CD4-positive, alpha-beta memory T cell (primary cell): ENCODE data around the gene VWA5B2. TPM values are rescaled to one million over a fixed set of nuclear protein-coding genes. Genes with fewer than 3 reads are reported as not detected.

Source experiments
- CTCF ChIA-PET: fragments of 350-600 bp; sonication (Branson Sonifier 250); formaldehyde crosslinking; loops from one replicate; lab custom pipeline; 2021; ENCODE audit warnings: inconsistent platforms; ENCODE audit not compliant: partially characterized antibody; lab: Charles Lee
- POLR2A ChIA-PET: fragments of 350-600 bp; sonication (Branson Sonifier 250); formaldehyde crosslinking; loops from one replicate; lab custom pipeline; 2021; ENCODE audit not compliant: partially characterized antibody; lab: Charles Lee
- DNase-seq, 5 donors: peaks; one replicate each; pipeline versions ENCODE4 v3.0.0 to v3.0.0-alpha.2; 2020 to 2022; ENCODE audit warnings: mixed read lengths in 1 of 5
- H3K27ac ChIP-seq: one replicate; pipeline ENCODE4 v1.7.0; 2013; ENCODE audit warnings: low read depth, low read length
- H3K27me3 ChIP-seq: 2 replicates; pipeline ENCODE4 v1.7.0; 2013; ENCODE audit warnings: mild to moderate bottlenecking, low read length, moderate library complexity; ENCODE audit not compliant: insufficient read depth
- H3K36me3 ChIP-seq: 2 replicates; pipeline ENCODE4 v1.7.0; 2013; ENCODE audit warnings: mild to moderate bottlenecking, low read length, moderate library complexity; ENCODE audit not compliant: insufficient read depth
- H3K4me1 ChIP-seq: 2 replicates; pipeline ENCODE4 v1.7.0; 2013; ENCODE audit warnings: mild to moderate bottlenecking, low read length, moderate library complexity; ENCODE audit not compliant: insufficient read depth
- H3K4me3 ChIP-seq, 2 donors: one replicate each; pipeline ENCODE4 v1.7.0; 2013; ENCODE audit warnings: low read length in 2 of 2, mild to moderate bottlenecking in 1 of 2
- H3K9me3 ChIP-seq, 2 donors: one replicate each; pipeline ENCODE4 v1.7.0; 2013; ENCODE audit warnings: low read length in 2 of 2, control low read depth in 1 of 2; ENCODE audit not compliant: control insufficient read depth in 1 of 2
- H3K27ac Mint-ChIP-seq, 7 donors: one replicate each; pipeline ENCODE4 v1.8.0; 2020 to 2021; ENCODE audit warnings: mixed read lengths in 7 of 7, mild to moderate bottlenecking in 6 of 7, inconsistent platforms in 3 of 7, moderate library complexity in 3 of 7
- H3K27me3 Mint-ChIP-seq, 2 donors: one replicate each; pipeline ENCODE4 v1.8.0; 2020 to 2021; ENCODE audit warnings: mixed read lengths in 2 of 2
- H3K36me3 Mint-ChIP-seq, 2 donors: one replicate each; pipeline ENCODE4 v1.8.0; 2020 to 2021; ENCODE audit warnings: mixed read lengths in 2 of 2, inconsistent platforms in 1 of 2, mild to moderate bottlenecking in 1 of 2
- H3K4me1 Mint-ChIP-seq, 4 donors: one replicate each; pipeline ENCODE4 v1.8.0; 2020 to 2021; ENCODE audit warnings: mixed read lengths in 4 of 4, mild to moderate bottlenecking in 1 of 4
- H3K4me3 Mint-ChIP-seq, 8 donors: one replicate each; pipeline ENCODE4 v1.8.0; 2020 to 2021; ENCODE audit warnings: mixed read lengths in 8 of 8, mild to moderate bottlenecking in 7 of 8, moderate library complexity in 6 of 8, inconsistent platforms in 3 of 8
- H3K9me3 Mint-ChIP-seq, 8 donors: one replicate each; pipeline ENCODE4 v1.8.0; 2020 to 2021; ENCODE audit warnings: mixed read lengths in 8 of 8, mild to moderate bottlenecking in 5 of 8, inconsistent platforms in 3 of 8, moderate library complexity in 1 of 8
- intact Hi-C: fragments of 100-400 bp; cut with micrococcal nuclease; formaldehyde crosslinking; loops from one replicate; pipeline ENCODE4 v1.15.1; 2023
- polyA plus RNA-seq, 2 donors: library from polyadenylated mRNA; unstranded; fragments of 300-500 nt; fragmentation: Illumina TruSeq; gene quantifications; one replicate each; pipeline ENCODE4 v1.2.3, GENCODE V29; 2021
- total RNA-seq, 2 experiments: library from RNA; stranded (reverse); gene quantifications; one replicate each; pipeline ENCODE4 v1.2.3, GENCODE V29; 2021

VWA5B2 gene
- total and polyA plus RNA-seq, 4 experiments from 2014 or later = 0.38 TPM; not detected in 3

- no peaks in the 10 kb centered on the region for H3K9me3 ChIP-seq
- H3K27me3 Mint-ChIP-seq = peaks cover 0 to 2% of the 10 kb centered on the region in 2 donors
- H3K9me3 Mint-ChIP-seq = no peaks in the 10 kb centered on the region
- no peaks in the 10 kb centered on the region for H3K4me1 Mint-ChIP-seq
- H3K27me3 ChIP-seq = no peaks in the 10 kb centered on the region
- H3K4me1 ChIP-seq = no peaks in the 10 kb centered on the region
- CTCF ChIA-PET = interaction anchor here (1.0 to 8.3 kb wide), 6 partner anchors 9 to 105 kb away, joined by 3 to 59 read pairs (median 4); partner anchors contain the start of genes EEF1AKMT4, EIF2B5 and VWA5B2
- POLR2A ChIA-PET = interaction anchor here (0.9 kb wide), 2 partner anchors 9 to 19 kb away, joined by 3 to 4 read pairs; partner anchors contain the start of gene EEF1AKMT4
- no peak overlapping the region for H3K4me3 Mint-ChIP-seq
- peaks cover 32 to 35% of the 10 kb centered on the region in 2 donors for H3K36me3 Mint-ChIP-seq
- H3K4me3 ChIP-seq = no peak overlapping the region
- DNase-seq = no peak
- no peak overlapping the region for H3K27ac Mint-ChIP-seq
- H3K36me3 ChIP-seq = peaks cover 31% of the 10 kb centered on the region
- intact Hi-C loops = no loop called here
- H3K27ac ChIP-seq = no peak overlapping the region
These were observed 11.2 kb downstream of the VWA5B2 start for GRCh38 chr3:184240384-184241140.

GRCh38 chr3:184241141-184241446 is 11.7 kb downstream of the VWA5B2 start:
- Mint-ChIP-seq H3K4me3 (no peak overlapping the region), H3K4me1 (peaks cover 0 to 5% (median 1%) of the 10 kb centered on the region in 4 donors), H3K36me3 (peaks cover 37 to 40% of the 10 kb centered on the region in 2 donors), H3K9me3 (no peaks in the 10 kb centered on the region), H3K27ac (no peak overlapping the region), H3K27me3 (peaks cover 0 to 2% of the 10 kb centered on the region in 2 donors)
- no peaks in the 10 kb centered on the region for H3K27me3 ChIP-seq
- H3K4me3 ChIP-seq = no peak overlapping the region
- ChIA-PET POLR2A (interaction anchor here (0.9 kb wide), 1 partner anchor 9 kb away, joined by 4 read pairs; the partner anchor contains the start of gene EEF1AKMT4), CTCF (interaction anchor here (1.0 to 8.3 kb wide), 3 partner anchors 9 to 13 kb away, joined by 3 to 59 read pairs (median 7); partner anchors contain the start of genes EEF1AKMT4 and VWA5B2)
- intact Hi-C loops = no loop called here
- DNase-seq = no peak
- no peaks in the 10 kb centered on the region for H3K9me3 ChIP-seq
- H3K27ac ChIP-seq = no peak overlapping the region
- H3K36me3 ChIP-seq = peaks cover 32% of the 10 kb centered on the region
- H3K4me1 ChIP-seq = no peaks in the 10 kb centered on the region

- H3K36me3 ChIP-seq = peaks cover 32% of the 10 kb centered on the region
- Mint-ChIP-seq H3K4me1 (peaks cover 0 to 6% (median 2%) of the 10 kb centered on the region in 4 donors), H3K27me3 (peaks cover 0 to 2% of the 10 kb centered on the region in 2 donors), H3K4me3 (no peak overlapping the region), H3K36me3 (peaks cover 38 to 41% of the 10 kb centered on the region in 2 donors), H3K27ac (no peak overlapping the region), H3K9me3 (no peaks in the 10 kb centered on the region)
- POLR2A ChIA-PET = no interaction called here
- H3K9me3 ChIP-seq = no peaks in the 10 kb centered on the region
- H3K4me1 ChIP-seq = no peaks in the 10 kb centered on the region
- intact Hi-C loops = no loop called here
- no peak for DNase-seq
- H3K4me3 ChIP-seq = no peak overlapping the region
- no peaks in the 10 kb centered on the region for H3K27me3 ChIP-seq
- CTCF ChIA-PET = interaction anchor here (0.8 to 8.3 kb wide), 4 partner anchors 14 to 345 kb away, joined by 3 to 59 read pairs (median 4); partner anchors contain the start of gene VWA5B2
- H3K27ac ChIP-seq = no peak overlapping the region
These were observed 12.3 kb downstream of the VWA5B2 start for GRCh38 chr3:184241447-184242296.

GRCh38 chr3:184242297-184242685 is 12.9 kb downstream of the VWA5B2 start:
- Histone ChIP-seq H3K27me3 (no peaks in the 10 kb centered on the region), H3K4me1 (no peaks in the 10 kb centered on the region), H3K9me3 (no peaks in the 10 kb centered on the region), H3K27ac (no peak overlapping the region), H3K36me3 (peaks cover 32% of the 10 kb centered on the region), H3K4me3 (no peak overlapping the region)
- no peak overlapping the region for H3K27ac Mint-ChIP-seq
- H3K4me3 Mint-ChIP-seq = no peak overlapping the region
- intact Hi-C loops = no loop called here
- peaks cover 38 to 41% of the 10 kb centered on the region in 2 donors for H3K36me3 Mint-ChIP-seq
- ChIA-PET CTCF (interaction anchor here (0.9 to 8.3 kb wide), 3 partner anchors 15 to 96 kb away, joined by 3 to 59 read pairs (median 5); partner anchors contain the start of gene VWA5B2), POLR2A (no interaction called here)
- peaks cover 0 to 2% of the 10 kb centered on the region in 2 donors for H3K27me3 Mint-ChIP-seq
- no peaks in the 10 kb centered on the region for H3K9me3 Mint-ChIP-seq
- peaks cover 0 to 6% (median 4%) of the 10 kb centered on the region in 4 donors for H3K4me1 Mint-ChIP-seq
- no peak for DNase-seq

- Histone ChIP-seq H3K4me3 (peak within 1 kb of the TSS; percentile 92 to 99), H3K36me3 (peaks cover 20% of the 10 kb centered on the region), H3K4me1 (peaks cover 11% of the 10 kb centered on the region), H3K27me3 (no peaks in the 10 kb centered on the region), H3K9me3 (no peaks in the 10 kb centered on the region), H3K27ac (peak within 1 kb of the TSS; percentile 66)
- Mint-ChIP-seq H3K27ac (peak within 1 kb of the TSS; percentile 92 to 100 (median 96)), H3K9me3 (peaks cover 0 to 3% (median 0%) of the 10 kb centered on the region in 8 donors), H3K27me3 (peaks cover 0 to 4% of the 10 kb centered on the region in 2 donors), H3K4me1 (peaks cover 8 to 20% (median 12%) of the 10 kb centered on the region in 4 donors), H3K4me3 (peak within 1 kb of the TSS; percentile 88 to 99 (median 96)), H3K36me3 (peaks cover 22 to 34% of the 10 kb centered on the region in 2 donors)
- CTCF ChIA-PET = interaction anchor here (0.9 to 8.9 kb wide), 5 partner anchors 21 to 364 kb away, joined by 3 to 76 read pairs (median 8); partner anchors contain the start of genes PARL and VWA5B2
- POLR2A ChIA-PET = interaction anchor here (1.1 to 2.0 kb wide), 5 partner anchors 11 to 113 kb away, joined by 3 to 16 read pairs (median 5); partner anchors contain the start of genes CAMK2N2, CLCN2, EIF2B5 and POLR2H
- intact Hi-C loops = loop anchor here (1.0 to 5.0 kb wide), 9 partner anchors 12 to 1339 kb away; partner anchors contain the start of genes ABCC5, ABCF3, AP2M1 and EIF2B5
- DNase-seq = peak; percentile 83 to 87 (median 84)
These were observed 19.3 kb downstream of the VWA5B2 start, which contains the start of gene ALG3 for GRCh38 chr3:184248454-184249411. Gene ALG3 (minus strand): TSS chr3:184248962. CDS start chr3:184248940, 22 bp downstream.
